Muscle of leg (tissue), 11 donors: ENCODE results near the gene ZCCHC12. TPM values are rescaled to one million over a fixed set of nuclear protein-coding genes. Genes with fewer than 3 reads are reported as not detected.
A peak's percentile ranks its signal among the peaks of the same experiment; 100 is the strongest.

Experiments
- DNase-seq: peaks from one replicate; pipeline ENCODE4 v3.0.0; 2013
- H3K27ac ChIP-seq: one replicate; pipeline ENCODE4 v1.5.1; 2013; ENCODE audit warnings: mild to moderate bottlenecking, low read length, control low read depth
- H3K27me3 ChIP-seq: one replicate; pipeline ENCODE4 v1.6.1; 2013; ENCODE audit warnings: low read length; ENCODE audit not compliant: control insufficient read depth, insufficient read depth
- H3K36me3 ChIP-seq: one replicate; pipeline ENCODE4 v1.6.1; 2013; ENCODE audit warnings: low read length; ENCODE audit not compliant: control insufficient read depth, insufficient read depth
- H3K4me1 ChIP-seq: one replicate; pipeline ENCODE4 v1.6.1; 2013; ENCODE audit warnings: low read length; ENCODE audit not compliant: control insufficient read depth, insufficient read depth
- H3K4me3 ChIP-seq: one replicate; pipeline ENCODE4 v1.5.1; 2013; ENCODE audit warnings: low read length, control low read depth
- H3K9me3 ChIP-seq: replicated peaks from 2 replicates; pipeline ENCODE4 v1.6.1; 2013; ENCODE audit warnings: low read depth, low read length; ENCODE audit not compliant: control insufficient read depth
- WGBS: methylation state at CpG from one replicate; pipeline ENCODE4 v1.1.5; 2013; ENCODE audit warnings: missing lambda C conversion rate; ENCODE audit not compliant: insufficient coverage; 5-methylcytosine and 5-hydroxymethylcytosine counted together
- polyA plus RNA-seq, 8 donors: library from polyadenylated mRNA; unstranded; fragments of 120-200 nt; gene quantifications; one replicate each; pipeline versions ENCODE4 v1.2.1 to v1.2.3, GENCODE V29; 2013; ENCODE audit warnings: inconsistent platforms in 1 of 8, low replicate concordance in 1 of 8; ENCODE audit not compliant: insufficient read length in 8 of 8, insufficient read depth in 1 of 8
- total RNA-seq: library from RNA; stranded (reverse); fragments of 120-200 nt; gene quantifications from one replicate; pipeline ENCODE4 v1.2.4, GENCODE V29; 2013

ZCCHC12 gene
- total and polyA plus RNA-seq, 9 donors, result 0.27 to 1.00 (median 0.42) TPM

DNA sequence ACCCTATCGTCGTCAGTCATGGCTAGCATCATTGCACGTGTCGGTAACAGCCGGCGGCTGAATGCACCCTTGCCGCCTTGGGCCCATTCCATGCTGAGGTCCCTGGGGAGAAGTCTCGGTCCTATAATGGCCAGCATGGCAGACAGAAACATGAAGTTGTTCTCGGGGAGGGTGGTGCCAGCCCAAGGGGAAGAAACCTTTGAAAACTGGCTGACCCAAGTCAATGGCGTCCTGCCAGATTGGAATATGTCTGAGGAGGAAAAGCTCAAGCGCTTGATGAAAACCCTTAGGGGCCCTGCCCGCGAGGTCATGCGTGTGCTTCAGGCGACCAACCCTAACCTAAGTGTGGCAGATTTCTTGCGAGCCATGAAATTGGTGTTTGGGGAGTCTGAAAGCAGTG is 1.6 kb downstream of the ZCCHC12 start:
- H3K27me3 ChIP-seq, result peaks cover 57% of the 10 kb centered on the region
- 40% methylated on average over 14 of the region's 16 CpGs for WGBS
- DNase-seq, result peak; percentile 26

DNA sequence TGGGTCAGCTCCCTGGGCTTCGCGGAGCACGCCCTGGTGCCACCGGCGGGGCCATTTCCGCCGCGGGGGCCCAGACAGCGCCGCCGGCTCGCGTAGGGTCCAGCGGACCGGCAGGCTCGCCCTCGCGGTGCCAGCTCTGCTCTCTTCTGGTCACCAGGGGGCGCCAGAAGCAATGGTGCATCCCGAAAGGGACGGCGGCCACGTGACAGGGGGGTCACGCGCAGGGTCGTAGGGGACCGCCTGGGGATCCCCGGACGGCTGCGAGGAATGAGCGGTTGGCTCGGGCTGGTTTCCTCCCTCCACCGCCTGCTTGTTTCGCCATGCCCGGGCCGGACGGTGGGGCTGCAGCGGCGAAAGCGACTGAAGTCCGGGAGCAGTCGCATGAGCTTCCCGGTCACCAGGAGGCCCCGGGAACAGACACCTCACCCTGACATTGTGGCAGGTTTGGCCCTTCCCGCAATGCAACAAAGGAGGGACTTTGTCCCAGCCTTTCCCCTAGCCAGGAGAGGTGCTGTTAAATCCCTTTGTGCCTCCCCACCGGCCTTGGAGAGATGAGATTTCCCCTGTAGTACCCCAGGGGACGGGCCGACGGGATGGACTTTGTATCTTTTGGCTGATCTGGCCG is 15.8 kb downstream of the ZCCHC12 start:
- Histone ChIP-seq H3K36me3 (no peaks in the 10 kb centered on the region), H3K9me3 (no peaks in the 10 kb centered on the region), H3K4me1 (no peaks in the 10 kb centered on the region), H3K4me3 (peak overlapping the region; percentile 36), H3K27ac (no peak overlapping the region), H3K27me3 (peaks cover 5% of the 10 kb centered on the region)
- DNase-seq, result peak; percentile 75
- WGBS, result 35% methylated on average over 43 of the region's 50 CpGs

More for the DNA sequence above, 1.6 kb downstream of the ZCCHC12 start:
- H3K36me3 ChIP-seq, result no peaks in the 10 kb centered on the region
- H3K27ac ChIP-seq, result no peak overlapping the region
- no peak overlapping the region for H3K4me3 ChIP-seq
- peaks cover 13% of the 10 kb centered on the region for H3K4me1 ChIP-seq
- no peaks in the 10 kb centered on the region for H3K9me3 ChIP-seq

DNA sequence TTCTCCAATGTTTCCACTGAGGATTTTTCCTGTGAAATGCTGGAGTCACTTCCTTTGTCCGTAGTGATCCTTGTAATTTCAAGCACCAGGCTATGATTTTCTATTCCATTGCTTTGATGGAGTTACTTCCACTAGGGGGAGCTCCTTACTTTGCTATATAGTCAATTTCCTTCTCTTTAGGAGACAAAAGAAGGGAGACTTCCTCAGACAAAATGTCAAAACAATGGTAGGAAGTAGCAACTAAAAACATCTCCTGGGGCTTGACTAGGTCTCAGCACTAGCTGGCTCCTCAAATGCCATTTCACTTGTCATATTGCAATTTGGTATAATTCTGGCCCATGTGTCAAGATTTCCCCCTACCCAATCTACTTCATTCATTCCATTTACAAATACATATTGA is 24.1 kb downstream of the ZCCHC12 start:
- H3K4me1 ChIP-seq, result no peaks in the 10 kb centered on the region
- no peak overlapping the region for H3K27ac ChIP-seq
- H3K27me3 ChIP-seq, result peaks cover 2% of the 10 kb centered on the region
- no peaks in the 10 kb centered on the region for H3K9me3 ChIP-seq
- H3K36me3 ChIP-seq, result no peaks in the 10 kb centered on the region
- DNase-seq, result peak; percentile 82
- no CpG with 5 or more reads among the region's 1 CpG for WGBS
- no peak overlapping the region for H3K4me3 ChIP-seq

DNA sequence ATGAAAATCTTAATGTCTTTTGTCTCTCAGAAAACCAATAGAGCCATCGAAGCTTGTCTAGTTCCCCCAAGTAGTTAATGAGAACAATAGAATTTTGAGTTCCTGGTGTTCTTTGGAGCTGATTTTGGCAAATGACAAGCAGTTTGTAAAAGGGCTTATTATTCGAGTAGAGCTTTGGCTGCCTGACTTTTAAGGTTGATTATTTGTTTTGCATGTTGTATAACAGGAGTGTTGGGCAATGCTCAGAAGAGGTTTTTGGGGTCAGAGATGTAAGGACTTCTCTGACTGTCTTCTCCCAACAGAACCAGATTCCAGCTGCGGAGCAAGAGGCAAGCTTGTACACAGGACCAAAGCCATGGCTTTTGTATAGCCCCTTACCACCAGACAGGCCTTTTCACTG is 30.0 kb downstream of the ZCCHC12 start:
- Histone ChIP-seq H3K4me1 (no peaks in the 10 kb centered on the region), H3K4me3 (no peak overlapping the region), H3K27ac (no peak overlapping the region), H3K36me3 (no peaks in the 10 kb centered on the region), H3K9me3 (no peaks in the 10 kb centered on the region), H3K27me3 (peaks cover 2% of the 10 kb centered on the region)
- 100% methylated on average over 1 of the region's 3 CpGs for WGBS
- DNase-seq, result no peak

DNA sequence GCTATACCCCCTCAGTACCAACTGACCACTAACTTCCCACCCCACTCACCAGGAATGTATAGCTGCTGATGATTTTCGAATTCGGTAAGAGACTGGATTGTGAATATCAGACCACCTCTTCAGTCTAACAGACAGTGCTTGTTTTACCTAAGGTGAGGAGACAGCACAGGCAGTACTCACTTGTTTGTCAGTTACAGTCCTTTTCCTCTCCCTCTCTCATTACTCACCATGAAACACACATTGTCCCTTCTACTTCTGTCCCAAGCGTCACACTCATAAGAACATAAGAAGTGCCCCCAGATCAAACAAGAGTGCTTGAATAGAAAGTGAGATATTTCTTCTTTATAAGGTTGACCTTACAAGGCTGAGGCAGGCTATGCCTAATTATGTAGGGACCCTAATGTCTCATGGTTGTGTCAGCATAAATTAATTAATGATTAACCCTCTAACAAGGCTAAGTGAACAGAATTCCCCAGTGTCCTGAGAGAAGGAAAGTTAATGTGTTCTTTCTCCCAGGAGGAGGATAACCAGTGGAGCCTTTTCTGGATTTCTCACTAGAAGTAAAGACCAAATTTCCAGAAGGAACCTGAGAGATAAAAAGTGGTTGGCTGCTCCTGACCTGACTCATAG is 32.2 kb downstream of the ZCCHC12 start:
- peaks cover 2% of the 10 kb centered on the region for H3K27me3 ChIP-seq
- no peak for DNase-seq
- no peaks in the 10 kb centered on the region for H3K36me3 ChIP-seq
- H3K27ac ChIP-seq, result no peak overlapping the region
- H3K4me1 ChIP-seq, result no peaks in the 10 kb centered on the region
- H3K4me3 ChIP-seq, result no peak overlapping the region
- H3K9me3 ChIP-seq, result no peaks in the 10 kb centered on the region
- WGBS, result 100% methylated on average over 1 of the region's 3 CpGs

DNA sequence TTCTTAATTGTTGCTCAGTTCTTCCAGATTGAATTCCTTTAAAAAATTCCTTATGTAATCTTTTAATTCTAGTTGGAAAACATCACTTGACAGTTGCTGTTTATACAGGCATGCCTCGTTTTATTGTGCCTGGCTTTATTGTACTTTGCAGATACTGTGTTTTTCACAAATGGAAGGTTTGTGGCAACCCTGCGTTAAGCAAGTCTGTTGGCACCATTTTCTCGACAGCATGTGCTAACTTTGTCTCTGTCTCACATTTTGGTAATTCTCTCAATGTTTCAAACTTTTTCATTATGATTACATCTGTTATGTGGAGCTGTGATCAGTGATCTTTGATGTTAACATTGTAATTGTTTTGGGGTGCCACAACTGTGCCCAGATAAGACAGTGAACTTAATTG is 33.4 kb downstream of the ZCCHC12 start:
- 57% methylated on average over 1 of the region's 3 CpGs for WGBS
- no peak overlapping the region for H3K4me3 ChIP-seq
- H3K4me1 ChIP-seq, result peaks cover under 1% of the 10 kb centered on the region
- no peak overlapping the region for H3K27ac ChIP-seq
- no peaks in the 10 kb centered on the region for H3K36me3 ChIP-seq
- no peaks in the 10 kb centered on the region for H3K9me3 ChIP-seq
- peaks cover 2% of the 10 kb centered on the region for H3K27me3 ChIP-seq
- no peak for DNase-seq

DNA sequence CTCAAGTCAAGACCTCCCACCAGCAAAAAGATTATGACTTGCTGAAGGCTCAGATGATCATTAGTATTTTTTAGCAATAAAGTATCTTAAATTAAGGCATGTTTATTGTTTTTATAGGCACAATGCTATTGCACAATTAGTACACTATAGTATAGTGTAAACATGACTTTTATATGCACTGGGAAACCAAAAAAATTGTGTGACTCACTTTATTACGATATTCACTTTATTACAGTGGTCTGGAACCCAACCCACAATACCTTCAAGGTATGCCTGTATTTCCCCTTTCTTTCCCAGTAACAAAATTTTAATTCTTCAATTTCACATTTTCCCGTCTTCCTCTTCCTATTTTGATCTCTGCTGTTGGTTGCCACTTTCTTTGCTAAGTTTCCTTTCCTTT is 37.7 kb downstream of the ZCCHC12 start:
- DNase-seq, result no peak
- H3K9me3 ChIP-seq, result no peaks in the 10 kb centered on the region
- H3K36me3 ChIP-seq, result no peaks in the 10 kb centered on the region
- no peak overlapping the region for H3K27ac ChIP-seq
- H3K4me3 ChIP-seq, result no peak overlapping the region
- 46% methylated on average over 2 of the region's 2 CpGs for WGBS
- peaks cover 12% of the 10 kb centered on the region for H3K4me1 ChIP-seq
- H3K27me3 ChIP-seq, result no peaks in the 10 kb centered on the region

DNA sequence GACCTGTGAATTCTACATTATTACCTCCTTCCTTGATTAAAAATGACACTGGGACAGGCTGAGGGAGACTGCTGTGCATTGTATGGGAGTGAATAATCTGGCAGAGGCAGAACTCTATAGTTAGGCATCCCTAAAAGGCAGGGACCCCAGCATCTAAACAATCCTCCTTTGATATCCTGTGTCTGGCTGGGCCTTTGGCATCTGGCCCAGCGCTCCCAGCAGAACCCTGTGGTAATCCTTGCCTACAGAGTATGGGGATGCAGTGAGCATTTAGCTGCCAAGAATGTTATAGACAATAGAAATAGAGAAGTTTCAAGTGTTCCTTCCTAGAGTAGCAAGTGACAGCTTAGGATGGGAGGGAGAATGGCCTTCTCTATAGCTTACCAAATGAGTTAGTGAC is 38.5 kb downstream of the ZCCHC12 start:
- Histone ChIP-seq H3K9me3 (no peaks in the 10 kb centered on the region), H3K27ac (no peak overlapping the region), H3K36me3 (no peaks in the 10 kb centered on the region), H3K4me3 (no peak overlapping the region), H3K27me3 (no peaks in the 10 kb centered on the region), H3K4me1 (peaks cover 12% of the 10 kb centered on the region)
- WGBS, result no CpG with 5 or more reads among the region's 1 CpG
- DNase-seq, result peak; percentile 16

DNA sequence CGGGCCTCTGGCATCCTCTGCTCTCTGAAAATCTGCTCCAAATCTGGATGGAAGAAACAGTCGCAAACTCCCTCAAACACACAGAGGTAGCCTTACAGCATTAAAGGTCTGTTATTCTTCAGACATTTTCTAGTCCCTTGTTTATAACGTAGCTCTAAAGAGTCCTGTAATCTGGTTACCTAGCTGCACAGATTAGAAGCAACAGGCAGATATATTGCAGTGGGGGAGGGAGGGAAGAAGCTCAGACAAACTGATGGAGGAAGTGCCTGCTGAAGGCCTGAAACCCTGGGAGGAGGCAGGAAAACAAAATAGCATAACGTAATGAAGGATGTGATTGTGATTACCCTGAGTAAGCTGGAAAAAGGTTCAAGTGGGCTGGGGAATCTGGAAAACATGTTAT is 39.4 kb downstream of the ZCCHC12 start:
- H3K4me1 ChIP-seq, result peaks cover 12% of the 10 kb centered on the region
- H3K4me3 ChIP-seq, result no peak overlapping the region
- peak; percentile 27 for DNase-seq
- H3K27me3 ChIP-seq, result peaks cover 2% of the 10 kb centered on the region
- no peaks in the 10 kb centered on the region for H3K36me3 ChIP-seq
- 27% methylated on average over 3 of the region's 4 CpGs for WGBS
- H3K9me3 ChIP-seq, result no peaks in the 10 kb centered on the region
- peak overlapping the region; percentile 20 for H3K27ac ChIP-seq

DNA sequence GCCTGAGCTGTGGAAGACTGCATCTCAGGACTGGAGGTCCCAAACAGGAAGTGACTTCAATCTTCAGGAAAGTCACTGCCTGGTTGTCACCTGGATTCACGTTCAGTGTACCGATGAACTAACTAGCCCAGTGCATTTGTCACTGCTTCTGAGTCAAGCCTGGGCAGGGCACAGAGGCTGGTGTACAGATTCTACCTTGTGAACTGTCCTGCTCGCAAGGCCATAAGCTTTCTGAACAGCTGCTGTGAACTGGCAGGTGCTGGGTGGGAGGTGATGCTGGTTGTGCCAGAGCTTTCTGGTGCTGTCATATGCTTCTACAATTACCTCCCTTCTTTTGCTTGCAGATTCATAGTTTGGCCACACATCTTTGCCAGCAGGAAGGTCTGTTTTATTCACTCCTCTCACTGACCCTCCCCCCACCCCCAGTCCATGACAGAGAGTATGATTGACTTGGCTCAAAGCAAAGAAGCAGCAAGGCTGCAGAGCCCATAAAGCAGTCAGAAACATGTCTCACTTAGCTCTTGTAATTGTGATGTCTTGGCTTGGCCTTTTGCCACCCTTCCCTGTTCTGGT is 40.5 kb downstream of the ZCCHC12 start:
- peaks cover 2% of the 10 kb centered on the region for H3K27me3 ChIP-seq
- WGBS, result 80% methylated on average over 3 of the region's 3 CpGs
- no peak overlapping the region for H3K27ac ChIP-seq
- H3K36me3 ChIP-seq, result no peaks in the 10 kb centered on the region
- no peaks in the 10 kb centered on the region for H3K9me3 ChIP-seq
- H3K4me3 ChIP-seq, result no peak overlapping the region
- peak; percentile 61 for DNase-seq
- H3K4me1 ChIP-seq, result peaks cover 12% of the 10 kb centered on the region
